ENCODE results near the gene REXO4.
A peak's percentile ranks its signal among the peaks of the same experiment; 100 is the strongest.
"Not testable (repeated sequence)": the region's sequence is repeated elsewhere in the genome, so short reads cannot be mapped to it uniquely, and the experiment has no call there.

Gene REXO4

DNA sequence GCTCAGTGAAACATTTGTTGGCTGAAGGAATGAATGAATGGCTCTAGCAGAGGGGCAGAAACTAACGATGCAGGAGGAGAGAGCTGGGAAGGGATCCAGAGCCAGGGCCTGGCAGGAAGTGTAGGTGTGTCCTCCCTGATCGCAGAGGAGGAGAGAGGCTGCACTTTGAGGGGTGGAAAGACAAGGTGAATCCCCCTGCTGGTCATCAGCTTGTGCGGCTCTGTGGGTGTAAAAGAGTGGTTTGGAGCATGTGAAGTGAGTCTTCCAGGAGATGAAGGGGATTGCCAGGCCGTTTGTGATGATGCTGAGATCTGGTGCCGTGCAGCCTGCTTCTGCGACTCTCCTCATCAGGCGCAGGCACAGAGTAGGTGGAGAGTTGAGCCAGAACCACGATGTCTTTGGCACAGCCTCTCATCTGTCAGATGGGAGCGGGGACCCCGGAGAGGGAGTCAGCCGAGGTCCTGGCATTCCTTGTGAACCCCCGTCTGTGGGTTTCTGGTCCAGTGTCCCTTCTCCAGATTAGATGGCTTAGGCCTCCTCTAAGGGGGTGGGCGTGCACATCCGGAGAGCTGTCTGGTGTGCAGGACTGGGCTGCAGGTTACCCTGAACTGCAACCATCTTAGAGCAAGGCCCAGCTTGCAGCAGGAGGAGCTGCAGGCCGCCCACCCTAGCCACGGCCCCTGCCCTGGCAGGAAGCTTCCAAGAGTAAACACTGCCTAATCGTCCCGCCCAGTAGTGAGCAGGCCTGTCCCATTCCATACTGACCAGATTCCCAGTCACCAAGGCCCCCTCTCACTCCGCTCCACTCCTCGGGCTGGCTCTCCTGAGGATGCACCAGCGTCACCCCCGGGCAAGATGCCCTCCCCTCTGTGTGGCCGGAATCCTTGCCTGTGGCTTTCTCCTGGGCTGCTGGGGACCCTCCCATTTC lies 4.1 kb upstream of the REXO4 start, which contains the start of gene ADAMTS13:
ADAMTS13 (plus strand) TSS at position 753 of the 928 bp plus-strand sequence; CDS start at position 830, 77 bp downstream.
- DNase-seq (ENCODE audit: low read depth, low spot score): no peak

DNA sequence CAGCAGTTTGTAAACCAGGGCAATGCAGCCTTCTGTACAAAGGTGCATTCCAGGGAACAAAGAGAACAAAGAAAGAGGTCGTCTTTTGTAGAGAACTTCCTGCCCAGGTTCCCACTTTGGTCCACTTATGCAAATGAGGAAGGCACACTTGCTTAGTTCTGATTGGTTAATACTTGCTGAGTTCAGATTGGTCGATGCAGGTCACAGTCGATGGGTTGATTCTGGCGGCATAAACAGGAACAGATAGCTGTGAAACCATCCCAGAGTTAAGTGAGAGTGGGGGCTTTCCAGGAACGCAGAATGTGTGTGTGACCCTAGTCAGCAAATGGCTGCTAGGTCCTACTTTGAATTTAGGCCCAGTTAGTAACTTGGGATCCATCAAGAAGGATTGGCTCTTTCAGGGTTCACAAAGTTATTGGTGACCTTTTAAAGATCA lies 2.6 kb upstream of the REXO4 start:
- DNase-seq (ENCODE audit: low read depth, low spot score): no peak

DNA sequence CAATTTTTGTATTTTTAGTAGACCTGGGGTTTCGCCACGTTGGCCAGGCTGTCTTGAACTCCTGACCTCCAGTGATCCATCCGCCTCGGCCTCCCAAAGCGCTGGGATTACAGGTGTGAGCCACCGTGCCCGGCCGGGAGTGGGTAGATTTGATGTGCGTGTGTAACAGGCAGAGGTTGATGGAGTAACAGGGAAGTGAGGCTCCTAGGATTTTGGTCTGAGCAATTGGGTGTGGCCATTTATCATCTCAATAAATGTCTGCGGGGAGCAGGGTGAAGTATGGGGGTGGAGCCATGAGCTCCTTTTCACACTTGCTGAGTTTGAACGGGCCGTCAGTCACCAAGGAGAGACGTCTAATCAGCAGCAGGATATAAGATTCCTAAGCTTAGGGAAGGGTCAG lies 1.2 kb upstream of the REXO4 start:
- no peak for DNase-seq (ENCODE audit: low read depth, low spot score)

DNA sequence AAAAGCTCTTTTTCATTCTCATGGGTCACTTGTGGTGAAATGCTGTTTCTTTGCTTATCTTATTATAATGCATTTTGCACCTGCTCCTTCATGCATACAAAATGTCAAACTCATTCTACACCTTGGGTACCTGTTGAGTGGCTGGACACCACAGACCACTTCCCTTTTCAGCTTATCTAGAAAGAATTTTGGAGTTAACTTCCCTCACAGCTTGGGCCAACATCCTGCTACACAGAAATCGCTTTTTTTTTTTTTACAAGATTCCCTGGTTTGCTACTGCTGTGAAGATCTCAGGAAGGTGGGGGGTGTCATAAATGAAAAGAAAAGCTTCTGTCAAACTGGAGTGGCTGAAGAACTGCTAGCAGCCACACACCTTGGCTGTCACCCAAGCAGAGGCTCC lies 2.6 kb downstream of the REXO4 start:
- DNase-seq (ENCODE audit: low read depth, low spot score): no peak

DNA sequence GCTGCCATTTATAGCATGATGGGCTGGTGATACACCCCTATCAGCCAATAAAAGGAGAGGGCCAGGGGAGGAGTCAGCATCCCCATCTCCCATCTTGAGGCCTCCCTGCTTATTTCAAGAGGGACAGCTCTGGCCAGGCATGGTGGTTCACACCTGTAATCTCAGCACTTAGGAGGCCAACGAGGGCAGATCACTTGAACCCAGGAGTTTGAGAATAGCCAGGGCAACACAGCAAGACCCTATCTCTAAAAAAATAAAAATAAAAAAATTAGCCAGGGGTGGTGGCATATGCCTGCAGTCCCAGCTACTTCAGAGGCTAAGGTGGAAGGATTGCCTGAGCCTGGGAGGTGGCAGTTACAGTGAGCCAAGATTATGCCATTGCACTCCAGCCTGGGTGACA lies 9.8 kb downstream of the REXO4 start:
- DNase-seq (ENCODE audit: low read depth, low spot score): no peak

DNA sequence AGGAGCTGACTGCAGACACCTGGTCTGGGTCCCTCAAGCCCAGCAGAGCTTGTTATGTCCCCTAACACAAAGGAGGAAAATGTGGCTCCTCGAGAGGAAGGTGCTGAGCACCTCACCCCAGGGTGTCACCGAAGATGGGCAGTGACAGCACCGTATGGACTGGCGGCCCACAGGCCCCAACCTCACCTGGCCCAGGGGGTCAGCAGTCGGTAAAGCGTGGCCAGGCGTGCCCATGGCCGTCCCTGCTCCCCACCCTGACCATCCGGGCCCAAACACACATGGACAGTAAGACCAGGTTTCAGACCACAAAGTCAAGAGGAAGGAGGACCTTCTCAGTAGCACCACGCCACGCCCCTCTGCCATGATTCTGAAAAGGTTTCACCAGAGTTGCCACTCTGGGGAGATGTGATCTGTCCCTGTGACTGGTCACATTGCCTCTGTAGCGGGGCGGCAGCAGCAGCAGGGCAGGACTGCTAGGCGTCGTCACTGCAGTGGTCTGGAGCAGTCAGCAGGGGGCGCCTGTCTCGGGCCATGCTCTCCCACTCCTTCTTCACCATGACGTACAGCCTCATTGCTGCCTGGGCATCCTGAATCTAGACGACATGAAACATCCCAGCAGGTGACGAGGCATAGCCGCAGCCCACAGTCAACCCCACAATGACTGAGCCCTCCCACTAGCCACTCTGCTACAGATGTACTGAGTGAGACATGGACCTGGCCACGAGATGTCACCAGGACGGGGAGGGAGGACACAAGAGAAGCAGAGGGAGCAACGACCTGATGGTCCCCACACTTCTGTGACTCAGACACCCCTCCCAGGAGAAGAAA lies 11.1 kb downstream of the REXO4 start:
- DNase-seq (ENCODE audit: low read depth, low spot score): peak; percentile 49

DNA sequence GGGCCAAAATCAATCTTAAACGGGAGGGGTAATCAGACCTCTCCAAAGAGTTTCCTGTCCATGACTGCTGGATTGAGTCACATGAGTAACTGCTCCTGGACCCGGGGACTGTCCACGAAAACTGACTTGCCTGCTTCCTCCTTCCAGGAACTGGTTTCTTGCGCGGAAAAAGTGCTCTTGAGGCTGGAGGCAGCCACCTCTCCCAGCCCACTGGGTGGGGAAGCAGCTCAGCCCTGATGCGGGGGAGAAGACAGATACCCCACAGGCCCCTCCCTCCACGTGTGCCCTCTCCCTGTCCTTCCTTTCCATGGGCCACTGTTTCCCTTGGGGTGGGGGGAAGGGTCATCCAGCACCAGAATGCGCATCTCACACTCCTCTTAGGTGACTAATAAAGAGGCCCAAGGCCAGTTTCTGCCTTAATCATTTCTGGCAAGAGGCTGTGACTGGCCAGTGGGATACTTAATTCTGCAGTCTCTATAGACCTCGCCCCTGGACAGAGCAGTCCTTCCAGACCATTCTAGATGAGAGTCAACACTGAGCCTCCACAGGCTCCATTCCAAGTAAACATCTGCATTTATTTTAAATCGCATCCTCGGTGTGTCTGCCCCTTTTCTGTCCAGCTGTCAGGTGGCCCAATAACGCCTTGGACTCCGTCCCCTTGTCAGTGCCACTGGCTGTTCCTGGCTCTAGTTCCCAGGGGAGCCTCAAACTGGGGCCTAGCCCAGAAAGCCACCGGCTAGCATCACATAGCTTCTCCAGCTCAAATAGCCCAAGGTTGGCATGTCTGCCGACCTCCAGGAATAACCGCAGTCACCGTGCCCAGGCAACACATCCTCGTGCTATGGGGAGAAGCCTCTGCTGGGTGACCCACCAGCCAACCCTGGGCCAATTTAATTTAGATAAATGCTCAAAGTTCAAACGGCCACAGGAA lies 12.0 kb downstream of the REXO4 start:
- DNase-seq (ENCODE audit: low read depth, low spot score): no peak

DNA sequence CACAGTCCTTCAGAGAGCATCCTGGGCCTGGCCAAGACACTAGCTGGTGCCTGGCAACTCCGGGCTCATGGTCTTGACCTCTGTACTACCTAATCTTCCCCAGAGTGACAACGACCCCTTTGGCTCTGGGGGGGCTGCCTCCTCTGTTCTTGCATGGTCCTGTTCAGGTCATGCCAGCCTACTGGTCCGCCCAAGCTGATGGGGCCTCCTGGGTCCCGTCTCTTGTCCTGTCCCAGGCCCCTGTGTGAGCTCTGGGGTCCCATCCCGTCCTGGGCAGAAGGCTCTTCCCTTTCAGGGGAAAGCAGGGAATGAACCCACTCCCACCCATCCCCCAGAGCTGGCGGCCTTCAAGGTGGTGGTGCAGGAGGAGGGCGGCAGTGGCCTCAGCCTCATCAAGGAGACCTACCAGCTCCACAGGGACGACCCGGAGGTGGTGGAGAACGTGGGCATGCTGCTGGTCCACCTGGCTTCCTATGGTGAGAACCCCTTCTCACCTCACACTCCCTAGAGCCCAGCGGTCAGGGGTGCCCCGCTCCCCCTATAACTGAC lies 13.3 kb downstream of the REXO4 start:
- no peak for DNase-seq (ENCODE audit: low read depth, low spot score)

DNA sequence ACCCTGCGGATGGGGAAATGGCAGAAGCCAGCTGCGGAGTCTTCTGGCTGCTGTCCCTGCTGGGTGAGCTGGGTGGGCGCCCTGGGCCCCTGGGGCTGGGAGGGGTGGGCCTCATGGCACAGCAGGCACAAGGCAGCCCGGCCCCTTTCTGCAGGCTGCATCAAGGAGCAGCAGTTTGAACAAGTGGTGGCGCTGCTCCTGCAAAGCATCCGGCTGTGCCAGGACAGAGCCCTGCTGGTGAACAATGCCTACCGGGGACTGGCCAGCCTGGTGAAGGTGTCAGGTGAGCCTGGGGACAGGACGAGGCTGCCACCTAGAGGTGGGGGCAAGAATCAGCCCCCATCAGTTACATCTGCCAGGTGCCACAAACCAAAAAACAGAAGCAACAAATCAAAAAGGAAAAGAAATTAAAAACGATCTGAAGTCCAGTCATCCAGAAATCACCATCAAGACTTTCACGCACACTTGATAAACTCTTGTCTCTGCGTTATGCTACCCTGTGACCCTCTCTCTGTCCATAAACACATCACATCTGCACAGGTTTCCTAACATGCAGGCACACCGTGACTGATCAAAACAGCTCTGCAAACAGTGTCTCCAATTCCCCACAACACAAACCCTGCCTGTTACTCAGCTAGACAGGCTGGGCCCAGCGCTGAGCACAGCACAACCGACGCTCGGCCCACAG lies 13.9 kb downstream of the REXO4 start:
- DNase-seq (ENCODE audit: low read depth, low spot score): peak; percentile 26

DNA sequence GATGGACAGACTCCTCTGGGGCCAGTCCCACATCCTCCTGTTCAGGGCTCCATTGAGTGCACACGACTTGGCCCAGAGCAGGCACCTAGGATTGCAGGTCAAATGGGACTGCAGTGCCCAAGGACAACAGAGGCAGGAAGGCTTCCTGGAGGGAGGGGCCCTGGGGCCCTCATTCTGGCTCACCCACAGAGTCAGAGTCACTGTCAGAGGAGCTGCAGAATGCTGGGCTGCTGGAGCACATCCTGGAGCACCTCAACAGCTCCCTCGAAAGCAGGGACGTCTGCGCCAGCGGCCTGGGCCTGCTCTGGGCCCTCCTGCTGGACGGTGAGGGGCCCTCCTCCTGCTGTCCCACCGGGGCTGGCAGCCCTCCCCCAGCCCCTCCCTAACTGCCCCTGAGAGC lies 15.1 kb downstream of the REXO4 start:
- DNase-seq (ENCODE audit: low read depth, low spot score): no peak

DNA sequence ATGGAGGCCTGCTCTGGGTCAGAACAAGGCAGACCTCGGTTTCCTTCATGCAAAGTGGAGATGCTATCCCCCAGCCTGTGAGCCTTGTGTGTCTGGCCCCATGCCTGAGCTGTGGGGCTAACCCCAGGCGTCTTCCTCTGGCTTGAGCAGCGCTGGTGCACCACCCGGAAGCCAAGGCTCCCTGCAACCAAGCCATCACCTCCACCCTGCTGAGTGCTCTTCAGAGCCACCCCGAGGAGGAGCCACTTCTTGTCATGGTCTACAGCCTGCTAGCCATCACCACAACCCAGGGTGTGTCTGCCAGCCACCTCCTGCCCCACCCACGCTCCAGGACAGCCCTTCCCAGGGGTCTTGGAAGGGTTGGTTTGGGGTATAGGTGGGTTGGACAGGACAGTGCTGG lies 16.2 kb downstream of the REXO4 start:
- DNase-seq (ENCODE audit: low read depth, low spot score): no peak

DNA sequence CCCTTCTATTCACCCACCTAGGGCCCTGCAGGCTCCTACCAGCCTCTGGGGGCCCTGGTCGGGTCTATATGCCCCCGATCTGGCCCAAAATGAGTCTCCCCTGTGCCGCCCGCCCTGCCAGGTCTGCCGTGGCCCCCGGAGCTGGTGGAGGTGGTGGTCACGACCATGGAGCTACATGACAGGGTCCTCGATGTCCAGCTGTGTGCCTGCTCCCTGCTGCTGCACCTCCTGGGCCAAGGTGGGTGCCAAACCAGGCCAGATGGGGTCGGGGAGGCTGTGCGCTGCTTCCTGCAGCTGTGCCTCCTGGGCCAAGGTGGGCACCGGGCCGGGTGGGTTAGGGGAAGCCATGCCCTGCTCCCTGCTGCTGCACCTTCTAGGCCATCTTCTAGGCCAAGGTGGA lies 17.5 kb downstream of the REXO4 start:
- DNase-seq (ENCODE audit: low read depth, low spot score): no peak

DNA sequence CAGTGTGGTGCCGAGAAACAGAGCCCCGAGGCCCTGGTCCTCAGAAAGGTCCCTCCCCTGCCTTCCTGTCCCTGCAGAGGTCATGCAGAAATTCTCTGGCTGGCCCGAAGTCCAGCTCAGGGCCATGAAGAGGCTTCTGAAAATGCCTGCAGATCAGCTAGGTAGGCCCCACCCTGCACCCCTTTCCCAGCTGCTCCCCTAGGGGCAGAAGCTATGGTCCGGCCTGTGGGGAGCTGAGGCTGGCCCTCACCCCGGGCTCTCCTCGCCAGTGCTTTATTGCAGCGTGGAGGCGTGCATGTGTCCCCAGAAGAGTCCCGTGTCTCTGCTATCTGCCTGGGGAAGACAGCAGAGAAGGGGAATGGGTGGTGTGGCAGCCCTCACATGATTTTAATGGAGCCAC lies 19.9 kb downstream of the REXO4 start:
- no peak for DNase-seq (ENCODE audit: low read depth, low spot score)

DNA sequence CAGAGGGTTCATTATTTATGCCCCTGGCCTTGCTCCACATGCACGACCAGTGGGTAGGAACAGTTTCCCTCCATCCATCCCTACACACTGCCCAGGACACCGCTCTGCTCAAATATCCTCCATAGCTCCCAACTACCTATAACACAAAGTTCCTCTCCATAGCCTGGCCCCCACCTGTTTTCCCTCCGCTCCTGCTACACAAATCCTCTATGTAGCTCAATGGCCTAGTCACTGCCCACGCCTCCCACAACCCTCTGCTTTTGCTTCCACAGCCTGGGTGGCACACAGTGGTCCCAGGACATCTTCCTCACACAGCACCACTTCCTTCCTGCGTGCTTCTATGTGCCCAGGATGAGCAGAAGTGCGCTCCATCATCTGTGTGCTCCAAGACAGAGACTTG lies 20.4 kb downstream of the REXO4 start:
- no peak for DNase-seq (ENCODE audit: low read depth, low spot score)

DNA sequence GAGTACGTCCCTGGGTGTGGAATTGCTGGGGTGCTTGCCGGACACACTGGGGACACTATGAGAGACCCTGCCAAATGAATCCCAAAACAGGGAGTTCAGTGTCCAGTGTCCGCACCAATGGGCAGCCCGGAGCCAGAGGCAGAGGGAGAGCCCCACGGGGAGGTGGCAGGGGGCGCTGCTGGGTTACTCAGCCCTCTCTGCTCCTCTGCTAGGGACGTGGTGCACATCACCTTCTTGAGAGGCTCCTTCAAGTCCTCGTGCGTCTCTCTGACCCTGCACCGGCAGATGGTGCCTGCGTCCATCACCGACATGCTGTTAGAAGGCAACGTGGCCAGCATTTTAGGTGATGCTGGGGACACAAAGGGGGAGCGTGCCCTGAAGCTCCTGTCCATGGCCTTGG lies 20.9 kb downstream of the REXO4 start:
- DNase-seq (ENCODE audit: low read depth, low spot score): no peak

DNA sequence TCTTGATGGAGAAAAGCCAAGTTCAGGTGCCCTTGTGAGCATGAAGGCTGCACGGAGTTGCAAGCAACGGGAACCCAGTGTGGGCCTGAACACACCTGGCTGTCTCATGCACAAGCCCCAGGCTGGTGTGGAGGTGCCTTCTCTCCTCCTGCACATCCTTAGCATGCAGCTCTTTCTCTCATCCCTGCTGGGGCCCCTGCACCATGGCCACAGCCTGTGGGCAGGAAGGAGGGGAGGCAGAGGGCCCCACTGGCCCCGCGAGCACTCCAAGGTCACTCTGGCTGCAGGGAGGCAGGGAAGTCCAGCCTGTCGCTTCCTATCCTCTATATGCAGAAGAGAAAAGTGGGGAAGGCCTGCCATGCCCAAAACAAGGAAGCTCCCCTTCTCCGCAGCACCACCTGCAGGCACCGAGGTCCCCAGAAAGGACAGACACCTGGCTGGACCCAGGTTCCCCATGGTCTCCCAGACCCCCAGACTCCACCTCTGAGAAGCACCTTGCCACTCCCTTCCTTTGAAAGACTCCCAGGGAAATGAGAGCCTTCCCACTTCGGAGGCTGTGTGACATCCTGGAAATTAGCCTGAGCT lies 23.0 kb downstream of the REXO4 start:
- no peak for DNase-seq (ENCODE audit: low read depth, low spot score)

DNA sequence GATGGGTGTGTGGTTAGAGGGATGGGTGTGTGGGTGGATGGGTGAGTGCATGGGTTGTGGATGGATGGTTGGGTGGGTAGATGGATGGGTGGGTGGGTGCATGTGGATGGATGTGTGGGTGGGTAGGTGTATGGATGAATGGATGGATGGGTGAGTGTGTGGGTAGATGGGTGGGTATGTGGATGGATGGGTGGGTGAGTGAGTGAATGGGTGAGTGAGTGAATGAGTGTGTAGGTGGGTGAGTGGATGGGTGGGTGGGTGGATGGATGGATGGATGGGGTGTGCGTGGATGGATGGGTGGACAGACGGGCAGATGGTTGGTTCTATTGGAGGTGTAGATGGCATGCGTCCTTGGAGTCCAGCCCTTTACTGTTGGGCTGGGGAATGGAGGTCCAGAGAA lies 24.4 kb downstream of the REXO4 start:
- no peak for DNase-seq (ENCODE audit: low read depth, low spot score)

DNA sequence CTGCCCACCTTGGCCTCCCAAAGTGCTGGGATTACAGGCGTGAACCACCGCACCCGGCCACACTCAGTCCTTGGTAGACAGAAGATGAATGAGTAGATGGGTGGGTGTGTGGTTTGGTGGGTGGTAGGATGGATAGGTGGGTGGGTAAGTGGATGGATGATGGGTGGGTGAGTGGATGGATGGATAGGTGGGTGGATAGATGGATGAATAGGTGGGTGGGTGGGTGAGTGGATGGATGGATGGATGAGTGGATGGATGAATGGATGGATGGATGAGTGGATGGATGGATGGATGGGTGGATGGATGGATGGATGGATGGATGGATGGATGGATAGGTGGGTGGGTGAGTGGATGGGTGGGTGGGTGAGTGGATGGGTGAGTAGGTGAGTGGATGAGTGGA lies 25.5 kb downstream of the REXO4 start:
- DNase-seq (ENCODE audit: low read depth, low spot score): not testable (repeated sequence)

DNA sequence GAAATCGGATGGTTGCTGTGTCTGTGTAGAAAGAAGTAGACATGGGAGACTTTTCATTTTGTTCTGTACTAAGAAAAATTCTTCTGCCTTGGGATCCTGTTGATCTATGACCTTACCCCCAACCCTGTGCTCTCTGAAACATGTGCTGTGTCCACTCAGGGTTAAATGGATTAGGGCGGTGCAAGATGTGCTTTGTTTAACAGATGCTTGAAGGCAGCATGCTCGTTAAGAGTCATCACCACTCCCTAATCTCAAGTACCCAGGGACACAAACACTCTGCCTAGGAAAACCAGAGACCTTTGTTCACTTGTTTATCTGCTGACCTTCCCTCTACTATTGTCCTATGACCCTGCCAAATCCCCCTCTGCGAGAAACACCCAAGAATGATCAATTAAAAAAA lies 26.4 kb downstream of the REXO4 start:
- DNase-seq (ENCODE audit: low read depth, low spot score): not testable (repeated sequence)

DNA sequence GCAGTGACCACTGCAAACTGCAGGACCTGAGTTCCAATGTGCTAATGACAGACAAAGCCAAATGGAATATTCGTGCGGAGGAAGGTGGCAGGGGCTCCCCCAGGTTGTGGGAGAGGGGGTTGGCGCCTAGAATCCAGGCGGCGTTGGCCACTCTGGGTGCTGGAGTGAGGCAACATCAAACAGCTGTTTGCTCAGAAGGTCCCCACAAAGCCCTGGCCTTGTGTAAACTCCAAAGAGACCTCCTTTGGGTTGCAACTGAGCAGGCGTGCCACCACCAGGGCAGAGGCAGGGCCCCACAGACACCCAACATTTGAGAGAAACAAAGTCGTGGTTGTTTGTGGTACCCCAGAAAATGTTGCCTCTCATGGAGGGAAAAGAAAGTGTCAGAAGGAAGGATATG lies 27.1 kb downstream of the REXO4 start:
- DNase-seq (ENCODE audit: low read depth, low spot score): no peak

All from activated CD4-positive, CD25-positive, alpha-beta regulatory T cell treated with anti-CD3 and anti-CD28 coated beads, Interleukin-2, amount 50 U/mL, for 16 hours (primary cell).